MM.1S (cell line): Measurements from ENCODE around the gene SLC16A7.

ENCODE experiments used
- EZH2 ChIP-seq: fragments of 300-600 bp; sonication (generic); optimal IDR thresholded peaks from 2 replicates; pipeline ENCODE3; 2017; ENCODE audit warnings: low read depth, mild to moderate bottlenecking, antibody characterized with exemption, low read length, mixed read lengths
- TF ChIP-seq, protein P1 (sequence below): fragments of 300-600 bp; sonication (generic); IDR thresholded peaks from 2 replicates; pipeline ENCODE4 v1.5.1; 2016; ENCODE audit warnings: antibody characterized with exemption, low read length, mixed read lengths

DNA sequence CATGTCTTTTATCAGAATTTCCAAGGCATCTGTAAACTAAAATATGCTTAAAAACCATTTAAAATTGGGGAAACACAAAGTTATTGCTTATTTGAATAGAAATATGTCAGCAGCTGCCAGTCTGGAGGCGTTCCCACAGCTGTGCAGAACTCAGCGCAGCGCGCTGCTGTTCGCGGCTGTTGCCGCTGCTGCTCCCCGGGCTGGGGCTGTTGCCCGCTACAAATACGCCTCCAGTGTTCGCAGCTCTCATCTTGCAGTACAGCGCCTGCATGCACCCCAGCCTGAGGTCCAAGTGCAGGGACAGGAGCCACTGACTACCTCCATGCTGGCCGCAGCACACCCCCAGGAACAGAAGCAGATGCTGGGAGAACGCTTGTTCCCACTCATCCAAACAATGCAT, 216.2 kb downstream of the SLC16A7 start:
- TF ChIP-seq, protein P1, sequence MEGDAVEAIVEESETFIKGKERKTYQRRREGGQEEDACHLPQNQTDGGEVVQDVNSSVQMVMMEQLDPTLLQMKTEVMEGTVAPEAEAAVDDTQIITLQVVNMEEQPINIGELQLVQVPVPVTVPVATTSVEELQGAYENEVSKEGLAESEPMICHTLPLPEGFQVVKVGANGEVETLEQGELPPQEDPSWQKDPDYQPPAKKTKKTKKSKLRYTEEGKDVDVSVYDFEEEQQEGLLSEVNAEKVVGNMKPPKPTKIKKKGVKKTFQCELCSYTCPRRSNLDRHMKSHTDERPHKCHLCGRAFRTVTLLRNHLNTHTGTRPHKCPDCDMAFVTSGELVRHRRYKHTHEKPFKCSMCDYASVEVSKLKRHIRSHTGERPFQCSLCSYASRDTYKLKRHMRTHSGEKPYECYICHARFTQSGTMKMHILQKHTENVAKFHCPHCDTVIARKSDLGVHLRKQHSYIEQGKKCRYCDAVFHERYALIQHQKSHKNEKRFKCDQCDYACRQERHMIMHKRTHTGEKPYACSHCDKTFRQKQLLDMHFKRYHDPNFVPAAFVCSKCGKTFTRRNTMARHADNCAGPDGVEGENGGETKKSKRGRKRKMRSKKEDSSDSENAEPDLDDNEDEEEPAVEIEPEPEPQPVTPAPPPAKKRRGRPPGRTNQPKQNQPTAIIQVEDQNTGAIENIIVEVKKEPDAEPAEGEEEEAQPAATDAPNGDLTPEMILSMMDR, result no peak
- TF ChIP-seq EZH2, result no peak
